Hepatocyte (in vitro differentiated cells): Measurements from ENCODE around the gene DMBX1. TPM values are rescaled to one million over a fixed set of nuclear protein-coding genes. Genes with fewer than 3 reads are reported as not detected.

Experiments
- DNase-seq: peaks from one replicate; pipeline ENCODE4 v3.0.0-alpha.2; 2016; ENCODE audit warnings: low spot score
- H2AFZ ChIP-seq: fragments of 200-600 bp; sonication (generic); 2 replicates; pipeline ENCODE4 v1.6.0; 2016; ENCODE audit warnings: antibody characterized with exemption, mild to moderate bottlenecking
- H3K27ac ChIP-seq: fragments of 200-600 bp; sonication (generic); 2 replicates; pipeline ENCODE4 v1.5.1; 2016; ENCODE audit warnings: mild to moderate bottlenecking
- H3K27me3 ChIP-seq: fragments of 200-600 bp; sonication (generic); 2 replicates; pipeline ENCODE4 v1.6.1; 2016
- H3K36me3 ChIP-seq: fragments of 200-600 bp; sonication (generic); replicated peaks from 2 replicates; pipeline ENCODE4 v1.5.1; 2016; ENCODE audit warnings: low read depth; ENCODE audit not compliant: insufficient read depth
- H3K4me1 ChIP-seq: fragments of 200-600 bp; sonication (generic); 2 replicates; pipeline ENCODE4 v1.5.1; 2016; ENCODE audit warnings: mild to moderate bottlenecking, moderate library complexity; ENCODE audit not compliant: insufficient read depth
- H3K4me2 ChIP-seq: fragments of 200-600 bp; sonication (generic); 2 replicates; pipeline ENCODE4 v1.6.0; 2016
- H3K4me3 ChIP-seq: fragments of 200-600 bp; sonication (generic); 2 replicates; pipeline ENCODE4 v1.5.1; 2016; ENCODE audit warnings: mild to moderate bottlenecking
- H3K79me2 ChIP-seq: fragments of 200-600 bp; sonication (generic); 2 replicates; pipeline ENCODE4 v1.6.0; 2017; ENCODE audit warnings: mild to moderate bottlenecking
- H3K9me2 ChIP-seq: fragments of 200-600 bp; sonication (generic); replicated peaks from 2 replicates; pipeline ENCODE4 v1.6.0; 2017; ENCODE audit warnings: mild to moderate bottlenecking; ENCODE audit not compliant: insufficient read depth
- H3K9me3 ChIP-seq: fragments of 200-600 bp; sonication (generic); 2 replicates; pipeline ENCODE4 v1.5.1; 2016; ENCODE audit warnings: low read depth, mild to moderate bottlenecking
- H4K20me1 ChIP-seq: fragments of 200-600 bp; sonication (generic); 2 replicates; pipeline ENCODE4 v1.6.0; 2016; ENCODE audit warnings: mild to moderate bottlenecking; ENCODE audit not compliant: insufficient read depth, poor library complexity, severe bottlenecking
- EZH2 ChIP-seq: fragments of 200-600 bp; sonication (generic); IDR thresholded peaks from 2 replicates; pipeline ENCODE4 v1.6.1; 2016; ENCODE audit warnings: antibody characterized with exemption, mild to moderate bottlenecking, borderline replicate concordance
- EZH2phosphoT487 ChIP-seq: fragments of 200-600 bp; sonication (generic); IDR thresholded peaks from one replicate; pipeline ENCODE4 v1.6.1; 2018; ENCODE audit warnings: antibody characterized with exemption, mild to moderate bottlenecking, low read depth, moderate library complexity; ENCODE audit not compliant: unreplicated experiment, severe bottlenecking
- WGBS: methylation state at CpG from one replicate; pipeline ENCODE4 v1.1.6; 2016; ENCODE audit warnings: low lambda C conversion rate; ENCODE audit errors: missing lambda C conversion rate; 5-methylcytosine and 5-hydroxymethylcytosine counted together
- polyA plus RNA-seq: library from polyadenylated mRNA; unstranded; fragments of >200 nt; fragmentation: Nextera tagmentation; extraction: Ambion mirVana; gene quantifications from 2 replicates; pipeline ENCODE4 v1.2.1, GENCODE V29; 2016
- total RNA-seq: library from RNA; depleted of rRNA; stranded (reverse); fragments of >200 nt; gene quantifications from 2 replicates; pipeline ENCODE4 v1.2.3, GENCODE V29; 2014
- TF ChIP-seq, protein P1 (sequence below): fragments of 200-600 bp; sonication (generic); IDR thresholded peaks from 2 replicates; pipeline ENCODE4 v1.5.1; 2016; ENCODE audit warnings: antibody characterized with exemption, mild to moderate bottlenecking; ENCODE audit not compliant: poor library complexity

The DMBX1 gene
- total and polyA plus RNA-seq, 2 experiments from 2014 or later, result not detected

DNA sequence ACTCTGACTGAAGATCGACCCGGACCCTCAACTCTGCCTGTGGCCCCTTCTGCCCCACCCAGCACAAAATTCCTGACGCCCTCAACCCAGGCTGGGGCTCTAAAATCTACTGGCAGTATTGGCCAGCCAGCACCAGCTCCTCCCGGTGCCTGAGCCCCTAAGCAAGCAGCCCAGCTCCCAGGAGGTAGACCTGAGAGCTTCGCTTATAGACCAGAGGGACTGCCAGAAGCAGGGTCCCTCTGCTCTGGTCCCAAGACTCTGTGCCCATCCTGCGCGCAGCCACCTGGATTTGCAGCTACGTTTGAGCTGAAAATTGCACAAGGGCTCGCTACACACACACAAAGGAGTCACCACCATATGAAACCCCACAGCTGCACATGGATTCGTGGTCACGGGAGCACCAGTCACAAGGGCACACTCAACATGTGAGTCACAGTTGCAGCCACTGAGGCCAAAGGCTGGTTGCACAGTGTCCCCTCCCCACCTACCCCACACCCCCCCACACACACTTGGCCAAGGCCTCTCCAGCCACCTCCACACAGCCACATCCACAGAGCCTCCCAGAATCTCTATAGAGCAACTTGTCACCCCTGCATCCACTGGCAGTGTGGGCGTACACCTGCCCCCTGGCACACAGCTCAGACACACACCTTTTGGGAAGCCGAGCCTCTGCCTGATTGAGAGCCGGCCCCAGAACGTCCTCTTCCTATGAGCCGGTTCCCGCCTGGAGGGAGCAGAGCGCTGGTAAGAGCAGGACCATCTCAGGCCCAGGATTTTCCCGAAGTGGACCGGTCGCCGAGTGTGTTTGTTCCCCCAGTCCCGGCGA is 1.1 kb upstream of the DMBX1 start:
- WGBS, result 12% methylated on average over 24 of the region's 24 CpGs
- no peak overlapping the region for H3K27ac ChIP-seq
- no peak overlapping the region for H3K4me3 ChIP-seq
- TF ChIP-seq EZH2, result no peak
- TF ChIP-seq EZH2phosphoT487, result no peak
- TF ChIP-seq, protein P1, sequence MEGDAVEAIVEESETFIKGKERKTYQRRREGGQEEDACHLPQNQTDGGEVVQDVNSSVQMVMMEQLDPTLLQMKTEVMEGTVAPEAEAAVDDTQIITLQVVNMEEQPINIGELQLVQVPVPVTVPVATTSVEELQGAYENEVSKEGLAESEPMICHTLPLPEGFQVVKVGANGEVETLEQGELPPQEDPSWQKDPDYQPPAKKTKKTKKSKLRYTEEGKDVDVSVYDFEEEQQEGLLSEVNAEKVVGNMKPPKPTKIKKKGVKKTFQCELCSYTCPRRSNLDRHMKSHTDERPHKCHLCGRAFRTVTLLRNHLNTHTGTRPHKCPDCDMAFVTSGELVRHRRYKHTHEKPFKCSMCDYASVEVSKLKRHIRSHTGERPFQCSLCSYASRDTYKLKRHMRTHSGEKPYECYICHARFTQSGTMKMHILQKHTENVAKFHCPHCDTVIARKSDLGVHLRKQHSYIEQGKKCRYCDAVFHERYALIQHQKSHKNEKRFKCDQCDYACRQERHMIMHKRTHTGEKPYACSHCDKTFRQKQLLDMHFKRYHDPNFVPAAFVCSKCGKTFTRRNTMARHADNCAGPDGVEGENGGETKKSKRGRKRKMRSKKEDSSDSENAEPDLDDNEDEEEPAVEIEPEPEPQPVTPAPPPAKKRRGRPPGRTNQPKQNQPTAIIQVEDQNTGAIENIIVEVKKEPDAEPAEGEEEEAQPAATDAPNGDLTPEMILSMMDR, result no peak
- H3K4me2 ChIP-seq, result peak overlapping the region; percentile 87
- no peaks in the 10 kb centered on the region for H4K20me1 ChIP-seq
- H3K4me1 ChIP-seq, result peaks cover 16% of the 10 kb centered on the region
- H3K36me3 ChIP-seq, result no peaks in the 10 kb centered on the region
- H3K79me2 ChIP-seq, result no peaks in the 10 kb centered on the region
- no peaks in the 10 kb centered on the region for H3K9me3 ChIP-seq
- peaks cover 98% of the 10 kb centered on the region for H3K27me3 ChIP-seq
- no peak overlapping the region for H2AFZ ChIP-seq
- H3K9me2 ChIP-seq, result no peaks in the 10 kb centered on the region
- DNase-seq, result peak; percentile 36

- H3K27ac ChIP-seq, result no peak overlapping the region
- no peaks in the 10 kb centered on the region for H3K9me3 ChIP-seq
- peak overlapping the region; percentile 14 for H2AFZ ChIP-seq
- no peaks in the 10 kb centered on the region for H3K79me2 ChIP-seq
- H3K4me3 ChIP-seq, result no peak overlapping the region
- H3K4me1 ChIP-seq, result peaks cover 16% of the 10 kb centered on the region
- DNase-seq, result peak; percentile 34
- WGBS, result 2% methylated on average over 30 of the region's 35 CpGs
- TF ChIP-seq EZH2 (peak; percentile 95), EZH2phosphoT487 (peak; percentile 75)
- TF ChIP-seq, protein P1, result no peak
- H3K4me2 ChIP-seq, result peak overlapping the region; percentile 87
- no peaks in the 10 kb centered on the region for H4K20me1 ChIP-seq
- H3K36me3 ChIP-seq, result no peaks in the 10 kb centered on the region
- H3K27me3 ChIP-seq, result peaks cover 98% of the 10 kb centered on the region
- H3K9me2 ChIP-seq, result no peaks in the 10 kb centered on the region
Observed at GRCh38 chr1:46489169-46489637, 433 bp upstream of the DMBX1 start.

DNA sequence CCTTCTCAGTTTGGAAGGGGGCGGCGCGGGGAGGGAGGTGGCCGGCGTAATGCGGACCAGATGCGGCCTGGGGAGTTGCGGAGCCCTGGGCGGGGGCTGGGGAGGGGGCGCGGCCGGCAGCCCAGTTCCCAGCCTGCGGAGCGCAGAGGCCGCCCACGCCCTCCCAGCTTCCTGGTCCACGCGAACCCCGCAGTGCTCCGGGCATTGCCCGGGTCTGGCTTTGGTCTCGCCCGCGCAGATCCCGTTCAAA is 695 bp downstream of the DMBX1 start:
- WGBS, result 2% methylated on average over 15 of the region's 25 CpGs
- H3K4me2 ChIP-seq, result peak overlapping the region; percentile 87
- no peaks in the 10 kb centered on the region for H3K9me2 ChIP-seq
- TF ChIP-seq, protein P1, result no peak
- peak; percentile 23 for TF ChIP-seq EZH2phosphoT487
- no peak overlapping the region for H3K27ac ChIP-seq
- H2AFZ ChIP-seq, result peak overlapping the region; percentile 14
- H3K4me3 ChIP-seq, result no peak overlapping the region
- H3K79me2 ChIP-seq, result no peaks in the 10 kb centered on the region
- H3K9me3 ChIP-seq, result no peaks in the 10 kb centered on the region
- H3K27me3 ChIP-seq, result peaks cover 98% of the 10 kb centered on the region
- peaks cover 16% of the 10 kb centered on the region for H3K4me1 ChIP-seq
- no peak for DNase-seq
- no peaks in the 10 kb centered on the region for H4K20me1 ChIP-seq
- no peaks in the 10 kb centered on the region for H3K36me3 ChIP-seq
